Amniotic stem cell (primary cell): Measurements from ENCODE around the gene RPS6KC1.
"Not testable (repeated sequence)": the region's sequence is repeated elsewhere in the genome, so short reads cannot be mapped to it uniquely, and the experiment has no call there.

Experiments used
- DNase-seq: peaks from one replicate; lab custom pipeline; 2025; lab: John Stamatoyannopoulos, UW

The RPS6KC1 gene

DNA sequence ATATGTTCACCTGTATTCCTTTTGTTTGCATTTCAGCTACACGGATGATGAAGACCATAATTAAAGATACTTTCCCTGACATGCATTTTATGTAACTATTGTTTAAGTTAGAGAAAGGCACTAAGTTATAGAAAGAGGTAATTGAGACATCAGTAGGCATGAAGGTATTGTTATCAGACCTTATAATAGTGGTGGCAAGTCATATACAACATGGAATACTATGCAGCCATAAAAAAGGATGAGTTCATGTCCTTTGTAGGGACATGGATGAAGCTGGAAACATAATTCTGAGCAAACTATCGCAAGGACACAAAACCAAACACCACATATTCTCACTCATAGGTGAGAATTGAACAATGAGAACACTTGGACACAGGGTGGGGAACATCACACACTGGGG lies 109.4 kb downstream of the RPS6KC1 start:
- DNase-seq, result not testable (repeated sequence)

DNA sequence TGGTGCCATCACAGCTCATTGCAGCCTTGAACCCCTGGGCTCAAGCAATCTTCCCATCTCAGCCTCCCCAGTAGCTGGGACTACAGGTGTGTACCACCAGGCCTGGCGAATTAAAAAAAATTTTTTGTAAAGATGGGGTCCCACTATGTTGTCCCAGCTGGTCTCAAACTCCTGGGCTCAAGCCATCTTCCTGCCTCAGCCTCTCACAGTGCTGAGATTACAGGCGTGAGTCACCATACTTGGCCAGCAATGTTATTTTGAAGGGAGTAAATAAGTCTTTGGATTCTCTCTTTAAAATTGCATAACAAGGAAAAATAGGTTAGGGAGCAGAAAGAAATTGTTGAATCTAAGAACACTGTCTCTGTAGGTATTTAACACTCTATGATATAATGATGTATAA lies 111.3 kb downstream of the RPS6KC1 start:
- no peak for DNase-seq

GRCh38 chr1:213162862-213163261 lies 111.8 kb downstream of the RPS6KC1 start:
- no peak for DNase-seq

DNA sequence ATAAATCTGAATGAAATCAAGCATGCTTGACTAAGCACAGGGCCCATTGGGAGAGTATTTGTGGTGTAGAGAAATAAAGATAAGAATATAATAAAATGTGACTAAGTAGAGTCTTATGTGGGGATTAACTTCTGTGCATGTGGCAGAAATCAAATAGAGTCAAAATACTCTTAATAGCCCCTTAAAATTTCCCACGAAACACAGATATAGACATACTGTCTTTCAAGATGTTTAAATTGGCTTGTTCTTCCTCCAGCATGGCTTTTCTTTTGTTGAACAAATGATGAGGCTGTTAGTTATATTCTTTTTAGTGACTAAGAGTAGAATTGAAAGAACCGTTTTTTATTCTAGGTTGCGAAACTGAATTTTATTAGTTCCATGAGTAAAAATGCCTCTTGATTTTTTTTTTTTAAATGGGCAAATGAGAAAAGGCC lies 112.3 kb downstream of the RPS6KC1 start:
- DNase-seq, result no peak

DNA sequence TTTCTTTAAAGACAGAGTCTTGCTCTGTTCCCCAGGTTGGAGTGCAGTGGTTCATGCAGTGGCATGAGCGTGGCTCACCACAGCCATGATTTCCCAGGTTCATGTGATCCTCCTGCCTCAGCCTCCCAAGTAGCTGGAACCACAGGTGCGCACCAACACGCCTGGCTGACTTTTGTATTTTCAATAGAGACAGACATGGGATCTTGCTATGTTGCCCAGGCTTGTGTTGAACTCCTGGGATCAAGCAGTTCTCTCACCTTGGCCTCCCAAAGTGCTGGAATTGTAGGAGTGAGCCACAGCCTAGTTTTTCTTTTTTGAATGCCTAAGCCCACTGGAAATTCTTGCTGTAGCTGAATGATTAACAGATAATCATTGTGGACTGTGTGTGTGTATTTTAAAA lies 113.5 kb downstream of the RPS6KC1 start:
- DNase-seq, result no peak

DNA sequence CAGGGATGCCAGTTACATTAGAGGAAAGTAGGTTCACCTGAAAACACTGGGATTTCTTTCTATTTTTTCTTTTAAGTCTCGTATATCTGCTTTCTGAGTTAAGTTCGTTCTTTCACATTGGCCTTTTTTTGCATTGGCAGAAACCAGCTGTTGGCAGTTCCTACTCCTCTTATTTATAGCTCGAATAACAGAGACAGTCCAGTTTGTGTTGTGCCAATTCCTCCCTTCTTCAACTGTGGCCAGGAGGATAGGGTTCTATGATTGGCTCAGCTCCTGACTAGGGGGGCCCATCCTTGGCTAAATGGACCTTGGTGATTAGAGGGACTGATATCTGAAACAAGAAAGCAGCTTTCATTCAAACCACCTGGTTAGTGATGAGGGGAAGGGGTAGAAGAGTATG lies 115.8 kb downstream of the RPS6KC1 start:
- DNase-seq, result no peak

GRCh38 chr1:213171711-213172110 lies 120.7 kb downstream of the RPS6KC1 start:
- DNase-seq, result no peak

- no peak for DNase-seq
Observed at GRCh38 chr1:213176341-213176740, 125.3 kb downstream of the RPS6KC1 start.

DNA sequence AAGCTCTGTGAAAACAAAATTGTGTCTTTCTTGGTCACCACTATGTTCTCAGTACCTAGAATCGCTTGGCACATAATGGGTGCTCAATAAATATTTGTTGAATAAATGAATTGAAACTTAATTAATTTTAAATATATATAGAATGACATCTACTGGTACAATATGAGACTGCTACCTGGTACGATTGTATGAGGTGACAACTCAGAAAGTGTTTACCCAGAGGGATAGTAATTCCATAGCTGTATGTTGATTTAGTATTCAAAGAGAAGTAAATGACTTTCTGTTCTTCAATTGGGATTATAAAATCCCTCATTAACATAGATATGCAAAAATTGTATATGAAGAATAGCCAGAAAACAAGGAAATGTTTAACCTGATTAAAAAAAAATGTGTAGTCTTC lies 128.7 kb downstream of the RPS6KC1 start:
- DNase-seq, result no peak

GRCh38 chr1:213180833-213181232 lies 129.8 kb downstream of the RPS6KC1 start:
- DNase-seq, result no peak

- DNase-seq, result no peak
Observed at GRCh38 chr1:213183036-213183672, 132.1 kb downstream of the RPS6KC1 start.

DNA sequence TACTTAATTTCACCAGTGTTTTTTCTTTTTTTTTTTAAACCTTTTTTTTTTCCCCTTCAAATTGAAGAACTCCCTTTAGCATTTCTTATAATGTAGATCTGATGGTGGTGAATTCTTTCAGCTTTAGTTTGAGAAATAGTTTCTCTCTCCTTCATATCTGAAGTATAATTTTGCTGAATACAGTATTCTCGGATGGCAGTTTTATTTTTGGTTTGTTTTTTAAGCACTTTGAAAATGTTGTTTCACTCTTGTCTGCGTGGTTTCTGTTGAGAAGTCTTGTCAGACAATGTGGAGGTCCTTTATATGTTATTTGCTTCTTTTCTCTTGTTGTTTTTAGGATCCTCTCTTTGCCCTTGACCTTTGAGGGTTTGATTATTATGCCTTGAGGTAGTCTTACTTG lies 135.1 kb downstream of the RPS6KC1 start:
- DNase-seq, result no peak

GRCh38 chr1:213192026-213192425 lies 141.0 kb downstream of the RPS6KC1 start:
- DNase-seq, result no peak

DNA sequence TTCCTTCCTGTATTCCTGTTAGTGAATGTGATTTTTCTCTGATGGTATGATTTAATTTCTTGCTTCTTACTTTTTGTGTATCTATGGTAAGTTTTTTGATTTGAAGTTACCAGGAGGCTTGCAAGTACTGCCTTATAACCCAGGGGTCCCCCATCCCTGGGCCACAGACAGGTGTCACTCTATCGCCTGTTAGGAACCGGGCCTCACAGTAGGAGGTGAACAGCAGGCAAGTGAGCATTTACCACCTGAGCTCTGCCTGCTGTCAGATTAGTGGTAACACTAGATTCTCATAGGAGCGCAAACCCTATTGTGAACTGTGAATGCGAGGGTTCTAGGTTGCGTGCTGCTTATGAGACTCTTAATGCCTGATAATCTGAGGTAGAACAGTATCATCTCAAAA lies 143.3 kb downstream of the RPS6KC1 start:
- DNase-seq, result no peak

DNA sequence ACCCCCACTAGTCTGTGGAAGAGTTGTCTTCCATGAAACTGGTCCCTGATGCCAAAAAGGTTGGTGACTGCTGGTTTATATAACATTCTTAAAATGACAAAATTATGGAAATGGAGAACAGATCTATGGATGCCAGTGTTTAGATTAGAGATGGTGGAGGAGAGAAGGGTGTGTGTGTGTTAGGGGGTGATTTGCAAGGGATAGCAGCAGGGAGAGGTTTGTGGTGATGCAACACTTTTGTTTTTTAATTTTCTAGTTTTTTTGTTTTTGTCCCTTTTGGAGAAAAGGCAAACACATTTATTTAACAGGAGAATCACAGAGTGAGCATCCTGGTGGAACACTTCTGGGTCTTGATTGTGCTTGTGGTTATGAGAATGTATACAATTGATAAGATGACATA lies 143.8 kb downstream of the RPS6KC1 start:
- no peak for DNase-seq

DNA sequence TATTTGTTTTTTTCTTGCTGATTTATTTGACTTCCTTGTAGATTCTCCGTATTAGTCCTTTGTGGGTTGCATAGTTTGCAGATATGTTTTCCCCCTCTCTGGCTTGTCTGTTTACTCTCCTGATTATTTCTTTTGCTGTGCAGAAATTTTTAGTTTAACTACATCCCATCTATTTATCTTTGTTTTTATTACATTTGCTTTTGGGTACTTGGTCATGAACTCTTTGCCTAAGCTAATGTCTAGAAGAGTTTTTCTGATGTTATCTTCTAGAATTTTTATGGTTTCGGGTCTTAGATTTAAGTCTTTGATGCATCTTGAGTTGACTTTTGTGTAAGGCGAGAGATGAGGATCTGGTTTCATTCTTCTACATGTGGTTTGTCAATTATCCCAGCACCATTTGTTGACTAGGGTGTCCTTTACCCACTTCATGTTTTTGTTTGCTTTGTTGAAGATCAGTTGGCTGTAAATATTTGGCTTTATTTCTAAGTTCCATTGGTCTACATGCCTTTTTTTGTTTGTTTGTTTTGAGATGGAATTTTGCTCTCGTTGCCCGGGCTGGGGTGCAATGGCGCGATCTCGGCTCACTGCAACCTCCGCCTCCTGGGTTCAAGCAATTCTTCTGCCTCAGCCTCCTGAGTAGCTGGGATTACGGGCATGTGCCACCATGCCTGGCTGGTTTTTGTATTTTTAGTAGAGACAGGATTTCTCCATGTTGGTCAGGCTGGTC lies 145.4 kb downstream of the RPS6KC1 start:
- not testable (repeated sequence) for DNase-seq

DNA sequence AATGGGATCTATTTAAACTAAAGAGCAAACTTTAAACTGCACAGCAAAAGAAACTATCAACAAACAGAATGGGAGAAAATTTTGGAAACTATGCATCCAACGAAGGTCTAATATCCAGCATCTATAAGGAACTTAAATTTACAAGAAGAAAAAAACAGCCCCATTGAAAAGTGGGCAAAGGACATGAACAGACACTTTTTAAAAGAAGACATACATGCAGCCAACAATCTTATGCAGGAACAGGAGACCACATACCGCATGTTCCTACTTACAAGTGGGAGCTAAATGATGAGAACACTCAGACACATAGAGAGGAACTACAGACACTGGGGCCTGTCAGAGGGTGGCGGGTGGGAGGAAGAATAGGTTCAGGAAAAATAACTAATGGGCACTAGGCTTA lies 149.6 kb downstream of the RPS6KC1 start:
- DNase-seq, result no peak

- DNase-seq, result no peak
Observed at GRCh38 chr1:213201380-213202155, 150.5 kb downstream of the RPS6KC1 start.

- no peak for DNase-seq
Observed at GRCh38 chr1:213211201-213211600, 160.2 kb downstream of the RPS6KC1 start.

DNA sequence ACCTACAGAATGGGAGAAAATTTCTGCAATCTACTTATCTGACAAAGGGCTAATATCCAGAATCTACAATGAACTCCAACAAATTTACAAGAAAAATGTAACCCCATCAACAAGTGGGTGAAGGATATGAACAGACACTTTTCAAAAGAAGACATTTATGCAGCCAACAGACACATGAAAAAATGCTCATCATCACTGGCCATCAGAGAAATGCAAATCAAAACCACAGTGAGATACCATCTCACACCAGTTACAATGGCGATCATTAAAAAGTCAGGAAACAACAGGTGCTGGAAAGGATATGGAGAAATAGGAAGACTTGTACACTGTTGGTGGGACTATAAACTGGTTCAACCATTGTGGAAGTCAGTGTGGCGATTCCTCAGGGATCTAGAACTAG lies 168.0 kb downstream of the RPS6KC1 start:
- not testable (repeated sequence) for DNase-seq

GRCh38 chr1:213221209-213221608 lies 170.2 kb downstream of the RPS6KC1 start:
- DNase-seq, result no peak

DNA sequence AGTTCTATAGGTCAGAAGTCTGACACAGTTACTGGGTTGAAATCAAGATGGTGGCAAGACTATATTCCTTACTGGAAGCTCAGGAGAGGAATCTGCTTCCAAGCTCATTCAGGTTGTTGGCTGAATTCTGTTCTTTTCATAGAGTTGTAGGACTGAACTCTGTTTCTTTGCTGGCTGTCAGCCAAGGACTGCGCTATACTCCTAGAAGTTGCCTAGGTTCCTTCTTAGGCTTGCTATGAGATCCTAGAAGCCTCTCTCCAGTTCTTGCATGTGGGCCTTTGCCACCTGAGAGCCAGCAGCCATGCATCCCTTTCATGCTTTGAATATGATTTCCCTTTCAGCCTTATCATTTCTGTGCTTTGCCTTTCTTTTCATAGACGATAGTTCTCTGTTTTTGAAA lies 176.4 kb downstream of the RPS6KC1 start:
- DNase-seq, result no peak

GRCh38 chr1:213231795-213232231 lies 180.8 kb downstream of the RPS6KC1 start:
- DNase-seq, result no peak
